NT2/D1 (cell line): ENCODE measurements around the gene GPNMB.

Experiments used
- SUZ12 ChIP-seq: IDR thresholded peaks from 2 replicates; pipeline ENCODE4 v1.6.1; 2011; ENCODE audit not compliant: insufficient read length, insufficient read depth; ENCODE audit errors: extremely low read depth
- YY1 ChIP-seq: IDR thresholded peaks from 2 replicates; pipeline ENCODE4 v1.6.1; 2011; ENCODE audit not compliant: insufficient read length, insufficient read depth
- ZNF274 ChIP-seq: IDR thresholded peaks from 2 replicates; pipeline ENCODE4 v1.6.1; 2011; ENCODE audit warnings: mild to moderate bottlenecking, low read depth, low read length

DNA sequence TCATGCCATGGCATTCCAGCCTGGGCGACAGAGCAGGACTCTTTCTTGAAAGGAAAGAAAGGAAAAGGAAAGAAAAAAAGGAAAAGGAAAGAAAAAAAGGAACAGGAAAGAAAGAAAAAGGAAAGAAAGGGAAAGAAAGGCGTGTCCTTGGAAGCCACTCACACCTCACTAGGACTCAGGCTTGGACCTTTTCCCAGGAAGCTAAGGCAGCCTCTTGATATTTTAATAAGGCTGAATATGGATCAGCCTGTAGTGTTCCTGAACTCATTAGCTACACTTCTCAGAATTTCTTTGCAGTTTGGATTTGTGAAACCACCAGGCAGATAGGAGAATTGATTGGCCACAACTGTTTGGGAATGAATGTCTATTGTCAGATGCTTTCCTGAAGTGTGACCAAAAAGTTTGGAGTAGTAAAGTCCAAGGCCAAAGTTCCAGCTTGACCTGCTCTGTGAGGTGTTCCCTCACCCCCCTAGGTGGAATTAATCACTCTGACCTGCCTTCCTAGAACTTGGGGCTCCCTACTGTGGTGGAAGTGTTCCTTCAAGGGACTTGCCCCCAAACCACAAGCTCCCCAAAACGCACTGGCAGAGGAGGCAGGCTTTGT is 45.5 kb downstream of the GPNMB start:
- no peak for TF ChIP-seq SUZ12
- no peak for TF ChIP-seq YY1
- no peak for TF ChIP-seq ZNF274
